Measurements from ENCODE around the gene PRKRA.
"Not testable (repeated sequence)": the region's sequence is repeated elsewhere in the genome, so short reads cannot be mapped to it uniquely, and the experiment has no call there.

Gene PRKRA

DNA sequence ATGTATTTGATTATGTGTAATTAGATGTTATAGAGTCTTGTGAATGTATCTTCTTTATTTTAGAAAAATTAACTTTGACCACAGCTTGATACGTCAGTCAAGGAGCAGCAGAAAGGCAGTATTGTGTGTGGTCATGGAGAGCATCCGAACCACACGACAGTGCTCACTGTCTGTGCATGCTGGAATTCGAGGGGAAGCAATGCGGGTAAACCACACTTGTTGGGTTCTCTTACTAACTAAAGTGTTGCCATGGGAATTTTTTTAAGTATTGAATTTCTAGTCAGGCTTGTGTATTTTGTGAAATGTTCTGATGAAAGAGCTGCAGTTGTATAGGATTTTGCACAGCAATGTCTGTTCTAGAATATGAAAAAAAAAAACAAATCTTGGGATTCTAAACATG lies 5.0 kb upstream of the PRKRA start:
- DNase-seq = no peak

- no peak for DNase-seq
Observed at GRCh38 chr2:178452870-178453269, 1.9 kb upstream of the PRKRA start.

GRCh38 chr2:178452334-178452733 lies 1.4 kb upstream of the PRKRA start:
- no peak for DNase-seq

DNA sequence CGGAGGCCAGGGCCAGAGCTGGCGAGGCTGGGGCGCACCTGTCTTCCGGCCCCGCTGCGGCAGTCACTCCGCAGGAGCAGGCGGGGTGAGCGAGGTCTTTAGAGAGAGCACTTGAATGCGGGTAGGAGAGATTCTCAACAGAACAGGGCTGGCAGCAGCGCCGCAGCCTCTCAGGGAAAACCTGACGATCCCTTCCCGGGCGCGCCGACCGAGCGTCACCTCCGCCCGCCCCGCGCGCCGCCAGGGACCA lies 526 bp downstream of the PRKRA start:
- DNase-seq = no peak

GRCh38 chr2:178449700-178450523 lies 1.1 kb downstream of the PRKRA start:
- no peak for DNase-seq

DNA sequence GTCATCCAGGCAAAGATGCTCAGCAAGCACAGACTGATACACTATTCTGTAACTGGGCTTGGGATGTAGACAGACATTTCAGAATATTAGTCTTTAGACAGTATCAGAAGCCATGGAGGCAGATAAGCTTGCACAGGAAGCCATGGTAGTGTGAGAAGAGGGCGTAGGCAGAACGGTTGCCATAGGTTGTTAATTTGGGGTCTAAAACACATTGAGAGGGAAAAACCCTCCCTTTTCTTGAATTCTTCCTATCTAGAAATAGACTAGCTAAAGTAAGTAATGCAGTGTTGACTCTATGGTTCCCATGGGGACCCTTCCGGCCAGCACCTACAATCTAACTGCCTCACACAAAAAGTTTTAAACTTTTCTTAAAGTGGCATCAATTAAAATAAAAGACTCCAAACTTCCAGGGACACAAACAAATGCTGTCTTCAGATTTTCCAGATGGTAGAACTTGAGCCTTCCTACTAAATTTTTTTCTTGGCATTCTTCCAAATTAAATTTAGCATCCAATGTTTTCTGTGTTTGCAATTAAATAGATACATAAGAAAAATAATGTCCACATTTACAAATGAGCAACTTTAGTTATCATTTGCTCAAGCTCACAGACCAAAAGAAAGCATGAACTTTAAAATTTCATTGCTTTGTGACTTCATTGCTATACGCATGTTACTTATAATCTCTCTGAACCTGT lies 1.9 kb downstream of the PRKRA start:
- DNase-seq = no peak

GRCh38 chr2:178441426-178441825 lies 9.5 kb downstream of the PRKRA start:
- DNase-seq = no peak

GRCh38 chr2:178436662-178437061 lies 14.3 kb downstream of the PRKRA start:
- no peak for DNase-seq

GRCh38 chr2:178429336-178429735 lies 21.6 kb downstream of the PRKRA start:
- no peak for DNase-seq

GRCh38 chr2:178428396-178428806 lies 22.6 kb downstream of the PRKRA start:
- no peak for DNase-seq

DNA sequence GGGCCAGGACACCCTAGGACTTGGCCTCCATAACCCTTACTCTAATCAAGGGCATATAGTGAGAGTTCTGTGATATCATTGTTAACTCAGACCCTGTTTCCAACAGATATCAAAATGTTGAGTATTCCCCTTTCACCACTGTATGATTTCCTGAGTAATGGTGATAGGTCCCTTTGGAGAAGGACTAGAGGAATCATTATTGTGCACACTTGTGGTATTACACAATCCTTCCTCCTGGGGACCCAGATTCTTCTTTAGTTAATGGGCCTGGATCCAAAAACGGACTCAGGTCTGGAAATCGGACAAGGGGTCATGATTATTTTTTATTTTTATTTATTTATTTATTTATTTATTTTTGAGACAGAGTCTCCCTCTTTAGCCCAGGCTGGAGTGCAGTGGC lies 23.5 kb downstream of the PRKRA start:
- DNase-seq = no peak

- no peak for DNase-seq
Observed at GRCh38 chr2:178426388-178426787, 24.6 kb downstream of the PRKRA start.

- DNase-seq = no peak
Observed at GRCh38 chr2:178425255-178425827, 25.6 kb downstream of the PRKRA start.

GRCh38 chr2:178423746-178424145 lies 27.2 kb downstream of the PRKRA start:
- DNase-seq = not testable (repeated sequence)

- no peak for DNase-seq
Observed at GRCh38 chr2:178422097-178422496, 28.9 kb downstream of the PRKRA start.

GRCh38 chr2:178420463-178420999 lies 30.4 kb downstream of the PRKRA start:
- DNase-seq = no peak

DNA sequence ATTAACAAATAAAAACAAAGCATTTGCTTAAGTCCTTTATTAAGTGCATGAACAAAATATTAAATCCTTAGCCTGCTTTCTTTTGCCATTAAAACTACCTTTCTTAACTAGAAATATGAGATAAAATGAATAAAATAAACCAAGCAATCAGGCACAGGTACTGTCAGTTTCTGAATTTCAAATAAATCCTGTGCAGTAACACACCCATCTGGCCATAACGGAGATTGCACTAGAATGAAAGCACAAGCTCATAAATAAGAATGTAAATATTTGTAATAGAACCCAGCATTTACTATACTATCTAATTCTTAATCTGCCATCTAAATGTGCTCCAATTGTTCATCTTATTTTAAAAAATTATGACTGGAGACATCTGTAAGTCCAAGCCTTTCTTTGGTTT lies 31.9 kb downstream of the PRKRA start:
- DNase-seq = no peak

DNA sequence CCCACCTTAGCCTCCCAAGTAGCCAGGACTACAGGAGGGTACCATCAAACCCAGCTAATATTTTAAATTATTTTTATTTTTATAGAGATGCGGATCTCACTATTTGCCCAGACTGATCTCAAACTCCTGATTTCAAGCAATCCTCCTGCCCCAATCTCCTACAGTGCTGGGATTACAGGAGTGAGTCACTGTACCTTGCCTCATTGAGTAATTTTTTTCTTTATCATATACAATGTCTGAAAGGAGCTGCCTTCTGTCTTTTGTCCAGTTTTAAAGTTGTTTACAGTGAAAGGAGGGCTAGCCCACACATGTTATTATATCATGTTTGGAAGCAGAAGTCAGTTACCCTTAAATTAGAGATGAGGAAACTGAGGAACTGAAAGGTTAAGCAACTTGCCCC lies 32.5 kb downstream of the PRKRA start:
- no peak for DNase-seq

- no peak for DNase-seq
Observed at GRCh38 chr2:178417916-178418315, 33.1 kb downstream of the PRKRA start.

DNA sequence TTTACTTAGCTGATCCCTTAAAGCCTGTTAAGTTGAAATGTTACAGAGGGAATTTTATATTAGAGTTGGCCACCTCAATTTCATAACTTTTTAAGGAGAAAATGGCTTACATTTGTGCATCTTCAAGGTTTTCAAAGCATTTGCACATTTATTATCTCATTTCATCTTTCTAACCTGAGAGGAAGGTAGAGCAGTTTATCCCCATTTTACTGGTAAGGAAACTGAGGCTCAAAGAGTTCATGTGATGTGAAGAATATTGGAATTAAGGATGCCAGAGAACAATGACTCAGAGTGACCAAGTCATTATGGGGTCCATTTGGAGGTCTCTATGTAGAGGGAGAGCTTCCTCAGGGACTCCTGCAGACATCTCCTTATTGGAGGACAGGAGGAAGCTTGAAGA lies 35.0 kb downstream of the PRKRA start:
- no peak for DNase-seq

- DNase-seq = peak; percentile 83 to 88
Observed at GRCh38 chr2:178414266-178415247, 36.4 kb downstream of the PRKRA start.

DNA sequence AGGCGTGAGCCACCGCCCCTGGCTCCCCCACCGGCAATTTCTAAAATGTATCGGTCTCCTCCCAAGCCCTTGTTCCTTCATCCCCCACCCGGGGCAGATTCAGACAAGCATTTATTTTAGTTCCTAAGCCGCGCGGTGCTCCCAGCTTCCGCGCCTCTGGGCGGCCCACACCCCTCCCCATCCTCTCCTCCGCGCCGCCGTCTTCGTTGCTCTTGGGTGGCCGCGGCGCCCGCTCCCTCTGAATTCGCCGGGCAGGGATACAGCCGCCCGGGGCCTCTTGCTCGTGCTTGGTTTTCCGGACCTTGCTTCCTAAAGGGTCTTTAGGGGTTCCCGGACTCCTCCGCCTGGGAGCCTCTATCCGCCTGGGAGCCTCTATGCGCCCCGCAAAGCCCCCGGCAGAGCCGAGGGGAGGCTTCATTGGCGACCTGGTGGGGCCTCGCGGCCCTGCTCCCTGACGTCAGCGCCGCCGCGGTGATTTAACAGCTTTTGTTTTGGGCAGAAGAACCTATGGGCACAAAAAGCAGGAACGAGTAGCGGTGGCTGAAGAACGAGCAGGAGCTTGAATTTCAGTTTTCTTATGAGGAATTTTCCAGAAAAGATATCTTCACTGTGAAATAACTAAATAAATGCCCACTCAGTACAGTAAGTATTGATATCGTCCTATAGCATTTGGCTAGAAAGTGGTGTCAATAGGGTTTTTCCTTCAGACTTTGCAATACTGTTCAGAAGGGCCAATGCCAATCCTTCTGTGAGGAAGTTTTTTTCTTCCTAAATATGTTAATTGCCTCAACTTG lies 37.3 kb downstream of the PRKRA start:
- peak; percentile 80 to 84 for DNase-seq

Measured in activated CD4-positive, alpha-beta T cell treated with anti-CD3 and anti-CD28 coated beads, Interleukin-2, amount 50 U/mL, for 48 hours (primary cell).